Renal cortical epithelial cell (primary cell): ENCODE results near the gene ACTL10. TPM values are rescaled to one million over a fixed set of nuclear protein-coding genes. Genes with fewer than 3 reads are reported as not detected.
A peak's percentile ranks its signal among the peaks of the same experiment; 100 is the strongest.

Experiments used
- DNase-seq: peaks from one replicate; pipeline ENCODE4 v3.0.0-alpha.2; 2011; ENCODE audit warnings: low read depth
- total RNA-seq: library from RNA; depleted of rRNA; stranded (reverse); fragments of >200 nt; gene quantifications from 2 replicates; pipeline ENCODE4 v1.2.3, GENCODE V29; 2014

ACTL10 gene
- total RNA-seq, 1 donor from 2014 or later, result 2.8 TPM

DNA sequence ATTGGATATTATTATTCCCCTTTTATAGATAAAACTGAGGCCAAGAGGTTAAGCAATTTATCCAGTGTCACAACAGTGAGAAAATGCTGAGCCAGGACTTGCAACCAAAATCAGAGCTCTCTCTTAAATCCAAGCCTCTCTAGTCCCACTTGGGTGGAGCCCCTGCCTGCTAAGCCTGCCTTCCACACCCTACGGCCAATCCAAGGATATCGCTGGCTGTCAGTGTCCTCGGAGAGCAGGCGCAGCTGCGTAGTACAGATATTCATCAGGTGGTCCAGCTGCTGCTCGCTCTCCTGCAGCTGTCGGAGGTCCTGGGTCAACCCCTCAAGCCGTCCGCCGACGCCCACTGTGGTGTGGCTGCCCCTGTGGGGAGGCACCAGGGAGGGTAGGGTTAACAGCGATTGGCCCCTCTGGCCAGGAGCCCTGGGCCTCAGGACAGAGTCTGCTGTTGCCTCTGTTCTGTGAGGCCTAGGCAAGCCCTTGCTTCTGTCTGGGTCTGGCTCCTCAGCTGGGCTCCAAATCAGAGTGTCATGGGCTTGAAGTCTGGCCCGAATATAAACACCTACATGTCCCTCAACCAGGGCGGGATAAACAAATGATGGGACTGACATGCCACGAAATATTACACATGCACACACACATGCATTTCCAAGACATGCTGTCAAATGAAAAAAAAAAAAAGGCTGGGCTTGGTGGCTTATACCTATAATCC is 11.4 kb downstream of the ACTL10 start:
- no peak for DNase-seq

DNA sequence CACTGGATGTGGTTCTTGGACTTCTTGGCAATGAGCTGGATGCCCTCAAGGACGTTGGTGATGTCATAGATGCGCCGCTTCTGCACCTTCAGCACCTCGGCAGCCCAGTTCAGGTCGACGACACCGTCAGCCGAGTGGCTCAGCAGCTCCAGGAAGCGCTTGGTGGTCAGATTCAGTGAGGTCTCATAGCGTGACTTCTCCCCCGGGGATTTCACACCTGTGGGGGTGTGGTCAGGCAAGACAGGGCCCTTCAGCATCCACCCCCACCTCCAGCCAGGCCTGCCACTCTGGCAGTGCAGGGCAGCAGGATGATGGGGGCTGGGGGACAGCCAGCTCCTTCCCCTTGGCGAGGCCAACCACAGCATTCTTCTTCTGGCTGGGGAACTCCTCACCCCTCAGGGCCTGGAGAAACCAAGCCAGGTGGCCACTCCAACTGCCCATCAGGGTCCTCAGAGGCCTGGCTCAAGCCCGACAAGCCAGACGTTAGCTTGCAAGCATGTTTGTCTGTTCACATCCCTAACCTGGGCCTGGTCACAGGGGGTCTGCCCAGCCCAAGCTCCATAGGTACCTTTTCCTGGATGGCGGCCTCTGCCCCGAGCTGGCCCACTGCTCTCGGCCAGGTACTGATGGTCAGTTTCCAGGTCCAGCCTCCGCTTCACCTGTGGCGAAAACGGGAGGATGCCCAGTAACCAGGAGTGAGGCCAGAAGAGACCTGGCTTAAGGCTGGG is 13.2 kb downstream of the ACTL10 start:
- DNase-seq, result no peak

DNA sequence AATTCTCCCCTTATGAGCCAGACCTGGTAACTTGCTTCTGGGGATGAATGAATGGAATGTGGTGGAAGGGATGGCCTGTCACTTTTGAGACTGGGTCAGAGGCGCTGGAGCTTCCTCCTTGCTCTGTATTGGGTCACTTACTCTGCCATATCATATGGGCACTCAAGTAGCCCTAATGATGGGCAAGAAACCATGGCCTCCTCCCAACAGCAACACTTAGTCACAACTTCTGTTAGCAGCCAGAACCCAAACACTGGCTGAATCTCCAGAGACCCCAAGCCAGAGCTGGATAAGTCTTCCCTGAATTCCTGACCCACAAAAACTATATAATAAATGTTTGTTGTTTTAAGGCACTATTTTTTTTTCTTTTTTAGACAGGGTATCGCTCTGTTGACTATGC is 13.9 kb downstream of the ACTL10 start:
- DNase-seq, result no peak

- DNase-seq, result no peak
Observed at GRCh38 chr20:33681288-33681687, 14.5 kb downstream of the ACTL10 start.

- DNase-seq, result no peak
Observed at GRCh38 chr20:33681728-33682353, 15.1 kb downstream of the ACTL10 start.

GRCh38 chr20:33684533-33685327 is 18.0 kb downstream of the ACTL10 start:
- DNase-seq, result no peak

DNA sequence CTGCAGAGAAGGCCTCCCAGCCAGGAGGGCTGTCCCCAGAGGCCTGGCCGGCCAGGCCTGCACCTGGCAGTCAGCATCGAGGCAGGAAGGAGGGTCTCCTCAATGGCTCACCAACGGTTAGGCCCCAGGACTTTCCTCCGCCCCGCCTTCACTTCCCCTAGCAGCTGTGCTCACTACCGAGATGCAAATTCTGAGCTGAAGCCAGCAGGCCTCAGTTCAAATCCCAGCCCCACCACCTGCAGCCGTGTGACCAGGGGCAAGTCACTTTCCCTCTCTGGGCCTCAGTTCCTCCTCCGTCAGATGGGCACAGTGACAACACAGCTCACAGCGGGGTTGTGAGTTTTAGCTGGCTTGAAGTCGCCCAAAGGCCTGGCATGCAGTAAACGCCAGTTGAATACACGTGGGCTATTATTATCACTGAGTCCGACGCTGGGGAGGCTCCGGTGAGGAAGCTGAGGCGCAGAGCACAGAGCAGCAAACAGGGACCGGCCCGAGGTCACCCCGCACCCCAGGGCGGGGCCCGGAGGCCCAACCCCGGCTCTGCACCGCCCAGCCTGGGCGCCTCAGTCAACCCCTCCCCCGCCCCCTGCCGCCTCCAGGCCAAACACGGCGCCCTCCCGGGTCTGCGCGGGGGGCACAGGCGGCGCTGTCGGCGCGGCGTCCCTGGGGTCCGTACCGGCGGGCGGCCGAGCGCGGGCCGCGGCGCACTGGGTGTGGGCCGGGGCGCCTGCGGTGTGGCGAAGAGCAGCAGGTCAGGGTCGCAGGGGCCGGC is 18.8 kb downstream of the ACTL10 start:
- DNase-seq, result no peak

- peak; percentile 58 for DNase-seq
Observed at GRCh38 chr20:33686100-33686983, 19.6 kb downstream of the ACTL10 start, which contains the start of gene E2F1. Gene E2F1, minus strand, starts transcription at chr20:33686385. Its CDS starts 121 bp downstream, at chr20:33686264.

DNA sequence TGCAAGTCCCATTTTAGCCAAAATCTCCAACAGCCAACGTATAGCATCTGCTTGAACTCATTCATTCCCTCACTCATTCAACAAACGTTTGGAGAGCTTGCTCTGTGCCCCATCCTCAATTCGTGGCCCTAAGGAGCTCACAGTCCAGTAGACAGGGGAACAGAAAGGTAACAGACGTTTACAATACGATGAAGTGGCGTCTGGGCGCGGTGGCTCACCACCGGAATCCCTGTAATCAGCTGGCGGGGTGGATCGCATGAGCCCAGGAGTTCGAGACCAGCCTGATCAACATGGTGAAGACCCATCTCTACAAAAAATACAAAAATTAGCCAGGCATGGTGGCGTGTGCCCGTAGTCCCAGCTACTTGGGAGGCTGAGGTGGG is 20.2 kb downstream of the ACTL10 start:
- DNase-seq, result no peak

GRCh38 chr20:33687370-33687915 is 20.7 kb downstream of the ACTL10 start:
- no peak for DNase-seq

GRCh38 chr20:33687993-33688937 is 21.5 kb downstream of the ACTL10 start:
- no peak for DNase-seq

DNA sequence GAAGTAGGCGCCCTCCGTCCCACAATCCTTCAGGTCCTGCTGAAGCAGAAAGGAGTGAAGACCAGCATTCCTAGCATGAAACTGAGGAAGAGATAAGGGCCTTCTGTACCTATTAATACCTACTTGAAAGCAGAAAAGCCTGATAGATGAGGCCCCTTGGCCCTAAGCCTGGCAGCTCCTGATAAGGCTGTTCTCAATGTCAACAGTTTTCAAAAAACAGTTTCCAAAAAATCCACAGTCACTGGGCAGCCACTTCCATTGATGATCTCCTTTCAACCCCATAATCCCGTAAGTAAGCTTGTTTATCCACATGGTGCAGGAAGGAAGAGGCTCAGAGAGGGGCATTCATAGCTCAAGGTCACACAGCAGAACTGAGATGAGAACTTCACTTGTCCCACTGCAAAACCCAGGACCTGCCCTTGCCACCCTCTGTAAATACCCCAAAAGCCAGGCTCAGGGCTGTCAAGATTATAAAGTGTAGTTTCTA is 22.2 kb downstream of the ACTL10 start:
- DNase-seq, result no peak

GRCh38 chr20:33689493-33689892 is 22.8 kb downstream of the ACTL10 start:
- no peak for DNase-seq

GRCh38 chr20:33689973-33690372 is 23.2 kb downstream of the ACTL10 start:
- peak; percentile 7 for DNase-seq

DNA sequence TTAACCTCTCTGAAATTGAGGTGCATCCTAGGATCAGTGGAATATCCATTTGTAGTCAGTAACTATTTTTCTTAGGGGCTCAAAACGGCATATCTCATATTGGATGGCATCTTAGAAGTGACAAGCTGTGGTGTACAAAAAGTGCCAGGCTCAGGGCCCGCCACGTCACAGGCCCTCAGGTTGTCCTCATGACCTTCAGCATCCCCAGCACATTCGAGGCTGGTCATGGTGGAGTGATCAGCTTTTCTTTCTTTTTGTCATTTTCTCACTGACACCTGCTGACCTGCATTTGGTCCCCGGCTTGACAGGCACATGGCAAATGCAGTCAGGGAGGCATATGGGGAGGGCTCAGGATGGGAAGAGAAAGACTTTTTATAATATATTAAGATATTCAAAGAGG is 26.5 kb downstream of the ACTL10 start:
- no peak for DNase-seq

DNA sequence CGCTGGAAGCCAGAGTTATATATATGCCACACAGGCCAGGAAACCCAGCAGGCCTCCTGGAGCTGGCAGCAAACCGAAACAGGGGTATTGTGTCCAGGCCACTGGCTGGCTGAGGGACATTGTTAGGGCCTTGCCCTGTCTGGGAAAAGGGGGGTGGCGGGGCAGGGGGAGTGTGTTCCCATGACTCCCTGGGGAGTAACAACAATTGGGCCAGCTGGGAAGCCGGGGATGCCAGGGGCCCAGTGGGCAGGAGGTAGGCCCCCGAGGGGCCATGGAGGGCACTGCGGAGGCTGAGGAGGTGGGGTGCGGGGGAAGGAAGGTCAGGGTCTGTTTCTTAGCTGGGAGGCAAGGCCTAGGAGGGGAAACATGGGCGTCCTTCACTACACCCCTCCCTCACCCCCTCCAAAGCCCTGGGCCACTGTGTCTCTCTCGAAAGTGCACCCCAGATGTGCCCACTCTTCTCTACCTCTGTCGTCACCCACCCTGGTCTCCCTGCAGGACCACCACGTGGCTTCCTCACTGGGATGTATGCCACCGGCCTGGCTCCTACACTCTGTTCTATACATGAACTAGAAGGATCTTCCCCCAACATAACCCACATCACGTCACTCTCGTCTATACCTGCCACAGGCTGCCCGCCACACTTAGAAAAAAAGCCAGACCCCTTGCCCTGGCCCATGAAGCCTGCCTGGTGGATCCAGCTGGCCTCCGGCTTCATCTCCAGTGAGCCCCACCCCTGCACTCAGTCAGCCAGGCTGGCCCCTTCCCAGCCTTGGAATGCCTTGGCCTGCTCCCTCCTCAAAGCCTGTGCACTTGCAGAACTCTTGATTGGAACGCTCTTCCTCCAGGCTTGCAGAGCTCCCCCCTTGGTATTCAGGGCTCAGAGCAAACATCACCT is 27.2 kb downstream of the ACTL10 start:
- no peak for DNase-seq

GRCh38 chr20:33694639-33695012 is 27.9 kb downstream of the ACTL10 start:
- no peak for DNase-seq

GRCh38 chr20:33696448-33696847 is 29.7 kb downstream of the ACTL10 start:
- no peak for DNase-seq
